GM12878 (cell line): ENCODE measurements around the gene ANXA4. TPM values are rescaled to one million over a fixed set of nuclear protein-coding genes. Genes with fewer than 3 reads are reported as not detected.

Experiments
- ASH2L ChIP-seq: fragments of 300-600, 200-600 bp; sonication (generic); IDR thresholded peaks from 2 replicates; pipeline ENCODE4 v1.6.1; 2017; ENCODE audit warnings: low read depth, mild to moderate bottlenecking, borderline replicate concordance
- ATF3 ChIP-seq: IDR thresholded peaks from 2 replicates; pipeline ENCODE4 v1.6.1; 2011; ENCODE audit warnings: low read depth, mild to moderate bottlenecking, low read length, moderate library complexity, borderline replicate concordance; ENCODE audit errors: extremely low read depth
- ATF7 ChIP-seq: fragments of 450-650 bp; IDR thresholded peaks from 2 replicates; pipeline ENCODE4 v1.6.1; 2016; ENCODE audit warnings: low read depth, mild to moderate bottlenecking
- E2F4 ChIP-seq: IDR thresholded peaks from 2 replicates; pipeline ENCODE4 v1.6.1; 2012; ENCODE audit warnings: low read depth, low read length, improper control_type of control experiment
- GABPA ChIP-seq: IDR thresholded peaks from 2 replicates; pipeline ENCODE4 v1.6.1; 2014; ENCODE audit warnings: antibody characterized with exemption, low read depth, mild to moderate bottlenecking, inconsistent platforms
- MEF2B ChIP-seq: fragments of 450-650 bp; IDR thresholded peaks from 2 replicates; pipeline ENCODE4 v1.6.1; 2018; ENCODE audit warnings: mild to moderate bottlenecking, moderate library complexity; ENCODE audit not compliant: partially characterized antibody, poor library complexity, severe bottlenecking
- RELB ChIP-seq: fragments of 450-650 bp; IDR thresholded peaks from 2 replicates; pipeline ENCODE4 v1.6.1; 2017; ENCODE audit warnings: low read depth, mild to moderate bottlenecking, moderate library complexity
- RFX5 ChIP-seq: IDR thresholded peaks from 2 replicates; pipeline ENCODE4 v1.6.1; 2011; ENCODE audit warnings: low read depth, low read length, improper control_type of control experiment
- SRF ChIP-seq, 2 experiments: IDR thresholded peaks; 2 replicates each; pipeline ENCODE4 v1.6.1; 2011; ENCODE audit warnings: low read depth in 2 of 2, low read length in 2 of 2, mild to moderate bottlenecking in 1 of 2, moderate library complexity in 1 of 2
- USF1 ChIP-seq: IDR thresholded peaks from 2 replicates; pipeline ENCODE4 v1.6.1; 2011; ENCODE audit warnings: borderline replicate concordance, low read depth, mild to moderate bottlenecking, moderate library complexity, mixed read lengths, low read length; ENCODE audit not compliant: insufficient read depth; ENCODE audit errors: extremely low read length
- ZBTB4 ChIP-seq: fragments of 450-650 bp; formaldehyde crosslinking; IDR thresholded peaks from 2 replicates; pipeline ENCODE4 v1.4.0; 2022; ENCODE audit warnings: mild to moderate bottlenecking, moderate library complexity
- ZNF207 ChIP-seq: fragments of 450-650 bp; IDR thresholded peaks from 2 replicates; pipeline ENCODE4 v1.6.1; 2014; ENCODE audit warnings: antibody characterized with exemption, mild to moderate bottlenecking, borderline replicate concordance
- polyA plus RNA-seq, 11 experiments: library from polyadenylated mRNA; depleted of rRNA in 4 of 11; unstranded in 6 of 11; stranded (reverse) in 5 of 11; fragments of >200 nt; fragmentation: Nextera tagmentation in 4 of 11; fragmentation: Illumina TruSeq in 1 of 11; extraction: Ambion mirVana in 4 of 11; extraction: Trizol in 1 of 11; gene quantifications; 1 replicate in 1 of 11; 2 replicates in 10 of 11; pipeline versions ENCODE4 v1.2.1 to v1.2.3, GENCODE V29; 2011 to 2016; ENCODE audit warnings: inconsistent platforms in 2 of 11, missing spikeins in 2 of 11, low read depth in 1 of 11
- total RNA-seq, 4 experiments: library from RNA; depleted of rRNA in 3 of 4; stranded (reverse); fragments of >200 nt in 3 of 4; fragmentation: Illumina TruSeq in 1 of 4; extraction: Trizol in 1 of 4; gene quantifications; 2 replicates each; pipeline versions ENCODE4 v1.2.1 to v1.2.3, GENCODE V29; 2013 to 2021

The ANXA4 gene
- total and polyA plus RNA-seq, 10 of the 15 experiments (the other 5 are each of a cell fraction or from before 2014, with no cell fraction given): 16.3 to 97.2 (median 71.0) TPM

- TF ChIP-seq ZBTB4: no peak
- peak; percentile 71 for TF ChIP-seq MEF2B
- no peak for TF ChIP-seq ATF3
- 0 out of 2 replicates have a peak, but pooled peaks have one; percentile 7 for TF ChIP-seq ATF7
- TF ChIP-seq USF1: no peak
- 0 out of 2 replicates have a peak, but pooled peaks have one; percentile 64 for TF ChIP-seq ASH2L
- TF ChIP-seq RELB: peak; percentile 41; the same call in 1 of the 2 replicates
- no peak for TF ChIP-seq RFX5
- TF ChIP-seq ZNF207: no peak
- TF ChIP-seq GABPA: no peak
- TF ChIP-seq E2F4: no peak
- no peak for TF ChIP-seq SRF (IDR thresholded peaks at IDR 0.05; ENCODE audit: low read depth in 2 of 2, low read length in 2 of 2)
These were observed 48.1 kb downstream of the ANXA4 start (continued) for GRCh38 chr2:69789772-69790600.
